ENCODE results near the gene EGLN1.

Gene EGLN1

DNA sequence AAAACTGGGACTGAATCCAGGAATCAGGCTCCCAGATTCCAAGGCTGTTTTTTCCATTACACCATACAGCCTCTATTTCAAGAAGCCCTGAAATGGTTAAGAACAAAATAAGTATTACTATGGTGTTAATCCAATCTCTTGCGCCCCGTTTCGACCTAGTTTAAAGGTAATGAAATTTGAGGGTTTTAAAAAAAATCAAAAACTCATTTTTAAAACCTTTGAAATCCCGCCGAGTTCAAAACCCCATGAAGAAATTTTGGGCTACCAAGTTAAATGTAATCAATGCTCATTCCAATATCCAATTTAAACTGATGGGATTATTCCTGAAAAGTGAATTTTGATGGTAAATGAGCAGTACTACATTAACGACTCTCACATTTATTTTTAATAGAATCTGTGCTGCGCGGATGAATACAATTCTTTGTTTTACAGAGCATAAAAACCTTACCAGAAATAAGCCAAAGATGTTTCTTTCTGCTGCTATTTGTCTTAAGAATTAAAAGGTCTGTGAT, 767 bp upstream of the EGLN1 start:
- TF ChIP-seq GATA3 (IDR thresholded peaks at IDR 0.05; ENCODE audit: low read depth, low read length) (no peak), GATA2 (IDR thresholded peaks at IDR 0.05; ENCODE audit: low read depth, low read length) (no peak)

DNA sequence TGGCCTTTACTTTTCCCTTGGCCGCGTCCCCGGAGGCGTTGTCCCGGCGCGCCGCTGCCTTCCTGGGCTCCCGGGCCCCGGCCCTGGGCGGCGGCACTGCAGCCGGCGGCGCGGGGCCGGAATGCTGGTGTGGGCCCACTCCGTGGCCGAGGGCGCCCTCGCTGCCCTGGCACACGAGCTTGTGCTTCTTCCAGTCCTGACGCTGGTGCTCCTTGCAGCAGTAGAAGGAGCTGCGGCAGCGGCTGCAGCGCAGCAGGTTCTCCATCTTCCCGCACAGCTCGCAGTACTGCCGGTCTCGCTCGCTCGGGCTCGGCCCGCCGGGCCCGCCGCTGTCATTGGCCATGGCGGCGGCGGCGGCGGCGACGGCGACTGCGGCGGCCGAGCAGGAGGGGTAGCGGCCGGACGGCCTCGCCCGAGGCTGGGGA, 529 bp downstream of the EGLN1 start:
- TF ChIP-seq GATA2 (IDR thresholded peaks at IDR 0.05; ENCODE audit: low read depth, low read length), result no peak
- no peak for TF ChIP-seq GATA3 (IDR thresholded peaks at IDR 0.05; ENCODE audit: low read depth, low read length)

- TF ChIP-seq GATA3 (IDR thresholded peaks at IDR 0.05; ENCODE audit: low read depth, low read length) (no peak), GATA2 (IDR thresholded peaks at IDR 0.05; ENCODE audit: low read depth, low read length) (peak; percentile 65)
Measured at GRCh38 chr1:231420959-231421545, 1.0 kb downstream of the EGLN1 start.

- no peak for TF ChIP-seq GATA3 (IDR thresholded peaks at IDR 0.05; ENCODE audit: low read depth, low read length)
Measured at GRCh38 chr1:231420299-231420958, 1.7 kb downstream of the EGLN1 start.

DNA sequence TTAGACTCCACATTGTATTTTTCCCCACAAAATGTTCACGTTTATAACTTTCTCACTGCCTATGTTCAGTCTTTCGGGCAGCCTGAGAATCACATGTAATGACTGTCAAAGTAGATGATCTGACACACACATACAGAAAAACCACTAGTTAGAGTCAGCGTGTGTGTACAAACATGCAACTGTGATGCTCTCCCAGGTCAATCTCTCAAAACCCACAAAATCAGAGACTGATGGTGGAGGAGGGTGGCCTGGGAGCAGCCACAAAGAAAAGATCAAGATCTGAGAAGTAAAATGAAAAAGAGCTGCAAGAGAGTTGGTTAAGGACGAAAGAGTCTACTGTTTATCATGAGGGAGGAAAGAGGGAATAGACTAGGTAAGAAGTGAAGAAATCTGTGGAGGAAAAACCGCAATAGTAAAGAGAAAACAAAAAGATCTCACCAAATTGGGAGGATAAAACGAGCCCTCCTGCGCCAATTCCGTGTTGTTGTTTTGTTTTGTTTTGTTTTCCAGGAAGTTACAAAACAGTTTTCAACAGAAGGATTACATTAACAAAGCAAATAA, 2.3 kb downstream of the EGLN1 start:
- TF ChIP-seq GATA2 (IDR thresholded peaks at IDR 0.05; ENCODE audit: low read depth, low read length), result no peak
- no peak for TF ChIP-seq GATA3 (IDR thresholded peaks at IDR 0.05; ENCODE audit: low read depth, low read length)

DNA sequence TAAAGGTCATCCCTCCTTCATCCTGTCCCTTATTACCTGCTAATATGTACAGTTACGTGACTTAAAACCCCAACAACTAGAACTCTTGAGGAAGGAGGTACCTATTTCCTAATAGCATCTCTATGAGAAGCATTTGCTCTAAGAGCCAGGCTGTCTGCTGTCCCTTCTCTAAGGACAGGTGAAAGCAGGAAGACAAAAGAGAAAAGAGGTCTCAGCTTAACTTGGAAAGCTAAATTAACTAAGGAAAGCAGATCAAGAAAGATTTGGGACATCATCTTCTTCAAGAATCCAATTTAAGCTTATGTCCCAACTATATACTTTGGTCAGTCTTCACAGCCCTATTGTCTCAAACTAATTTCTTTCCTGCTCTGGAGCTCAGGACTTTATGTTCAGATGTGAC, 2.9 kb downstream of the EGLN1 start:
- TF ChIP-seq GATA2 (IDR thresholded peaks at IDR 0.05; ENCODE audit: low read depth, low read length) (no peak), GATA3 (IDR thresholded peaks at IDR 0.05; ENCODE audit: low read depth, low read length) (no peak)

DNA sequence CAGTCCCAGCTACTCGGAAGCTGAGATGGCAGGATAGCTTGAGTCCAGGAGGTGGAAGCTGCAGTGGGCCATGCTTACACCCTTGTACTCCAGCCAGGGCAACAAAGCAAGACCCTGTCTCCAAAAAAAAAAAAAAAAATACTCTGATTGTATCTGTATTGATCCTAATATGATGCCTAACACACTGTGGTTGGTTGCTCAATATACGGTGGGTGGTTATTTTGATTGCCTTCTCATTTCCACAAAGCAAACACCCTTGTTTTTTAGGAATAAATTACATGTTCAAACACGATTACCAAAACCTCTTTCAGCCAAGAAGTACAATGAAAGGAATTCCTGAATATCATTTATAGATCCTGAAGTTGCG, 3.4 kb downstream of the EGLN1 start:
- TF ChIP-seq GATA2 (IDR thresholded peaks at IDR 0.05; ENCODE audit: low read depth, low read length) (no peak), GATA3 (IDR thresholded peaks at IDR 0.05; ENCODE audit: low read depth, low read length) (no peak)

GRCh38 chr1:231418101-231418740, 3.9 kb downstream of the EGLN1 start:
- TF ChIP-seq GATA3 (IDR thresholded peaks at IDR 0.05; ENCODE audit: low read depth, low read length) (no peak), GATA2 (IDR thresholded peaks at IDR 0.05; ENCODE audit: low read depth, low read length) (no peak)

- TF ChIP-seq GATA2 (IDR thresholded peaks at IDR 0.05; ENCODE audit: low read depth, low read length) (no peak), GATA3 (IDR thresholded peaks at IDR 0.05; ENCODE audit: low read depth, low read length) (no peak)
Measured at GRCh38 chr1:231417513-231417912, 4.6 kb downstream of the EGLN1 start.

- no peak for TF ChIP-seq GATA2 (IDR thresholded peaks at IDR 0.05; ENCODE audit: low read depth, low read length)
- no peak for TF ChIP-seq GATA3 (IDR thresholded peaks at IDR 0.05; ENCODE audit: low read depth, low read length)
Measured at GRCh38 chr1:231416901-231417300, 5.2 kb downstream of the EGLN1 start.

DNA sequence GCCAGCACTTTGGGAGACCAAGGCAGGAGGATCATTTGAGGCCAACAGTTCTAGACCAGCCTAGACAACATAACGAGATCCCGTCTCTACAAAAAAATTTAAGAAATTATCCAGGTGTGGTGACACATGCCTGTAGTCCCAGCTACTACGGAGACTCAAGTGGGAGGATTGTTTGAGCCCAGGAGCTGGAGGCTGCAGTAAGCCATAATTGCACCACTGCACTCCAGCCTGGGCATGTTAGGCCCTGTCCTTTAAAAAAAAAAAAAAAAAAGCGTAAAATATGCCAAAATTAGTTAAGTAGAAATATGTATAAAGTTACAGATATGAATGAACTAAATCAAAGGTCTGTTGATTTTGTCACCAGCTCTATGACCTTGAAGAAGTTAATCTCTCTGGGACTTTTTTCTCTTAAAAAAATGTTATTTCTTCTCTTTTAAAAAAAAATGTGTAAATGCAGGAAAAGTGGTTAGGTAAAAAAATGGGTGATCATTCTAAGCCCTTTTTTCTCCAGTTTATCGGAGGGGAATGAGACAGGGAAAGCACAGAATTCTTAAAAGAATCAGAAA, 7.0 kb downstream of the EGLN1 start:
- no peak for TF ChIP-seq GATA3 (IDR thresholded peaks at IDR 0.05; ENCODE audit: low read depth, low read length)
- no peak for TF ChIP-seq GATA2 (IDR thresholded peaks at IDR 0.05; ENCODE audit: low read depth, low read length)

DNA sequence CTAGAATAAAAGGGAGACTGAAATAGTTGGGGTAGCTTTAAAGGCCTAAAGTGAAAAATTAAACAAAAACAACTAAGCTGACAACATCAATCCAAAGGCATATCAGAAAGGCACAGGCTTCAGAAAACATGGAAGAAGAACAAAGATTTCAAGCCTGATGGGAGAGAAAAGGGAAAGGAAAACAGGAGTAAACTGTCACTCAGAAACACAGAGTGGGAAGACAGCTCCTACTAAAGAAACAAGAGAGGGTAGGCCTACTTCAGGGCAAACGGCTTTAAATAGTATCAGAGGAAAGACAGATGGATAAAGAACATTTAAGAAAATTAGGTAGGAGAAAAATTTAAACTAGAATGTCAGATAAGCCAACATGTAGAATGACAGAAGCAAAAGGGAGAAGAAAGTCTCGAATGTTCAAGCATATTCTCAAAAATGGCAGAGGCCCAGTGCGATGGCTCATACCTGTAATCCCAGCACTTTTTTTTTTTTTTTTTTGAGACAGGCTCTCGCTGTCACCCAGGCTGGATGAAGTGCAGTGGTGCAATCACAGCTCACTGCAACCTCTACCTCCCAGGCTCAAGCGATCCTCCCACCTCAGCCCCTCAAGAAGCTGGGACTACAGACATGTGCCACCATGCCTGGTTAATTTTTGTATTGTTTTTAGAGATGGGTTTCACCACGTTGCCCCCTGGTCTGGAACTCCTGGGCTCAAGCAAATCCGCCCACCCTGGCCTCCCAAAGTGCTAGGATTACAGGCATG, 7.6 kb downstream of the EGLN1 start:
- TF ChIP-seq GATA2 (IDR thresholded peaks at IDR 0.05; ENCODE audit: low read depth, low read length) (no peak), GATA3 (IDR thresholded peaks at IDR 0.05; ENCODE audit: low read depth, low read length) (no peak)

- TF ChIP-seq GATA2 (IDR thresholded peaks at IDR 0.05; ENCODE audit: low read depth, low read length), result no peak
- no peak for TF ChIP-seq GATA3 (IDR thresholded peaks at IDR 0.05; ENCODE audit: low read depth, low read length)
Measured at GRCh38 chr1:231413749-231414082, 8.4 kb downstream of the EGLN1 start.

- TF ChIP-seq GATA2 (IDR thresholded peaks at IDR 0.05; ENCODE audit: low read depth, low read length) (no peak), GATA3 (IDR thresholded peaks at IDR 0.05; ENCODE audit: low read depth, low read length) (no peak)
Measured at GRCh38 chr1:231411036-231411531, 11.0 kb downstream of the EGLN1 start.

Data from SH-SY5Y (cell line).